Activated CD8-positive, alpha-beta memory T cell treated with anti-CD3 and anti-CD28 coated beads for 36 hours (primary cell): ENCODE data around the gene C1QB. TPM values are rescaled to one million over a fixed set of nuclear protein-coding genes. Genes with fewer than 3 reads are reported as not detected.

Experiments used
- CTCF ChIA-PET: fragments of 350-600 bp; sonication (Branson Sonifier 250); formaldehyde crosslinking; loops from one replicate; lab custom pipeline; 2021; ENCODE audit warnings: antibody characterized with exemption; lab: Charles Lee
- POLR2A ChIA-PET: fragments of 350-600 bp; sonication (Branson Sonifier 250); formaldehyde crosslinking; loops from one replicate; lab custom pipeline; 2021; ENCODE audit warnings: antibody characterized with exemption; lab: Charles Lee
- total RNA-seq, 2 experiments: library from RNA; stranded (reverse); gene quantifications; one replicate each; pipeline ENCODE4 v1.2.3, GENCODE V29; 2021

C1QB gene
- total RNA-seq, 2 experiments from 2014 or later = not detected

DNA sequence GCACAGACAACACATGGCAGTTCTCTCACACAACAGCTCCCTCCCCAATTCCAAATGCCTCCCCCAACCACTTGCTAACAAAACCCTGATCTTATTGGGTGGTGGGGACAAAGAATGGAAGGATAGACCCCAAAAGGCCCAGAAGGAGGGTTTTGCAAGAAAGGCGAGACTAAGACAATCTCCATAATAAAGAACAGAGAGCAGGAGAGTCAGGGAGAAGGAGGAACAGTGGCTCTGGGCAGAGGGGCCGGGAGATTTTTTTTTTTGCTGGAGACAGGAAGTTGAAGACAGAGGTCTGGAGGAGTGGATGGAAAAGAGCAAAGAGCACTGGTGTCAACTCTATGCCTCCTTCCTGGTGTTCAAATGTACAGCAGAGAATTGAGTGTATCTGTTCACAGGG lies 23.1 kb upstream of the C1QB start:
- CTCF ChIA-PET = no interaction called here
- POLR2A ChIA-PET = no interaction called here

DNA sequence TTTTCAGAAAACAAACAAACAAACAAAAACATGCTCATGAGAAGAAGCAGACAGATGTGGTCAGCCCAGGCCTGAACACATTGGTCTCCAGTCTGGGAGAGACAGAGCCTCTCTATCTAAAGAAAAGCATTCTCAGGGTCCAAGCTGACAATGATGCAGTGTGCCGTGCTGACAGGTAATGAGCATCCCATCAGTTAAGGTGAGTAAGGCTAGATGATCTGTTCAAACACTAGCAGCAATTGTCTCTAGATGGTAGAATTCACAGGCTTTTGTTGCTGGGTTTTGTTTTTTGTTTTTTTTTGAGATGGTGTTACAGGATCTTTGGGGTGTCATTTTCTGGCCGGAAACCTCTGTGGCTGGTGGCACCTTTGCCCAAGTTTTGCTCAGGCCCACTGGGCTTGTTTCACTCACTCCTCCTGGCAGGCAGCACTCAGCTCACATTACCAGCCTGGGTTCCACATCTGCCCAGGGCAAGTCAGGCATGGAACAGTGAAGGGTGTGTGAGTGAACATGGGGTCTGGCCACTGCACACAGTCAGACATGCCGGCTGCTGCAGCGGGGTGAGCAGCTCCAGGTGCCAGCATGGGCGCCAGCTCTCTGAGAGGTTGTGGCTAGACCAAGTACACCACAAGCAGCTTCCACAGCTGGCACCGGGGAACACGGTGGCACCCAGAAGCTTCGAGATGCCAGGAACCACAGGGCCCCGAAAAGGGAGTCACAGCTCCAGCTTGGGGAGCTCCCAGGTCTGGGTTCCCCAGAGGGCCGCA lies 19.2 kb upstream of the C1QB start:
- CTCF ChIA-PET = no interaction called here
- POLR2A ChIA-PET = no interaction called here

DNA sequence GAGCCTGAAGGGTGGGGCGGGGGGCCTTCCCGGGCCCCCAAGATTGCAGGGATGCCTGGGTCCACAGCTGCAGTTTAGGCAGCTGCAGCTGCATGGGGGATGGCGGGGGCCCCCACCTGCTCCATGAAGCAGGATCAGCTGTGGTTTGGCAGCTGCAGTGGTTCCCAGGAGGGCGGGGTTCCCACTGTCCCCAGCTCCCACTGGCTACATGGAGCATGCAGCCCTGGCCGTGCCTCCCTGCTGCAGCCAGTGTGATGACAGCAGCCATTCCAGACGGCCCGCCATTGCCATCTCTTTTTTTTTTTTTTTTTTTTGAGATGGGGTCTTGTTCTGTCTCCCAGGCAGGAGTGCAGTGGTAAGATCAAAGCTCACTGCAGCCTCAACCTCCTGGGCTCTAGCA lies 17.6 kb upstream of the C1QB start:
- ChIA-PET POLR2A (no interaction called here), CTCF (no interaction called here)

DNA sequence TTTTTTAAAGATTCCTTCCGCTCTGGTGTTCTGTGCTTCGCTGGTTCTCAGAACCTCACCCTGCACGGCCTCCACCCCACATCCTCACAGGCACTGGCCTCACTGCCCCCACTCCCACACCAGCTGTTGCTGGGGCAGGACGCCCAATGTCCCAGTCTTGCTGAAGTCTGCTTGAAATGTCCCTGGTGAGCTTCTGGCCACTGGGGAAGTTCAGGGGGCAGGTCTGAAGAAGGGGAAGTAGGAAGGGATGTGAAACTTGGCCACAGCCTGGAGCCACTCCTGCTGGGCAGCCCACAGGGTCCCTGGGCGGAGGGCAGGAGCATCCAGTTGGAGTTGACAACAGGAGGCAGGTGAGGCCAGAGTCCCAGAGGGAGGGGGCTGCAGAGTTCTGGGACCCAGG lies 16.7 kb upstream of the C1QB start, which contains the start of gene C1QA:
TSS of gene C1QA (plus strand) at position 276 of the 400 bp plus-strand sequence. CDS start 989 bp downstream, outside the sequence.
- ChIA-PET POLR2A (no interaction called here), CTCF (no interaction called here)

DNA sequence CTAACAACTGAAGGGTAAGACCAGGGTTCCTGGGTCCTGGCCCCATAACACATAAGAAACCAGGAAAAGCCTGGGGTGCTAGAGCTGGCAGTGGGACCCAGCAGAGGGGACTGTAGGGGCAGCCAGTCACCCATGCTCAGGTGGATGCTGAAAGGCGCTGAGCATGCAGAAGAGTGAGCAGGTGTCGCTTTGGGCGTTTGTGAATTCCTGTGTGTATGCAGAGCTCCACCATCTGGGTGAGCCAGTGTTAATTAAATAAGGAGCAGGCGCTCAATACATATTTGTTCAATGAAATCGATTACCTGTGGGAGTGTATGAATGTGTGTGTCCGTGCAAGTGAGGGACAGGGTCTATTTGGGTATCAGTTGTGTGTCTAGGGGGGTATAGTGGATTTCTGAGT lies 16.1 kb upstream of the C1QB start:
- CTCF ChIA-PET = no interaction called here
- POLR2A ChIA-PET = no interaction called here

DNA sequence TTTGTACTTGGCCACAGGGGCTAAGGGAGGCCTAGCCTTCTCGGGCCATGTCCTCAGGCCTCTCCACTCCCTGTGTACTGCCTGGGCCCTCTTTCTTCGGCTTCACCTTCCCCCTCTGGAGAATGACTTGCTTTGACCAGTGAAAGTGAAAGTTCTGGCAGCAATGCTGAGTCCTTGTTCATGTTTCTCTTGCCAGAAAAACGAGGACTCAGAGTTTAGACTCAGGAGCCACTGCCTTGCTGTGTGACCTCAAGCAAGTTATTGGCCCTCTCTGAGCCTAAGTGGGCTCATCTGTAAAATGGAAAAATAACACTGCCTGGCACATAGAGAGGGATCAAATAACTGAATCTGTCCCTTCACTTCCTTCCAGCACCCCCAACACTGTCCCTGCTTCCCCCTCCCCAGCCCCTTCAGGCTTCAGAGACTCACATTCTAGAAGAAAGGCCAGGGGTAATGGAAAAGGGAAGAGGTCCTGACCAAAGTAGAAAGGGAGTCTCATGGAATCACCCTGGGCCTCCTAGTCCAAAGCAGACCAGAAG lies 15.1 kb upstream of the C1QB start:
- ChIA-PET CTCF (no interaction called here), POLR2A (no interaction called here)

DNA sequence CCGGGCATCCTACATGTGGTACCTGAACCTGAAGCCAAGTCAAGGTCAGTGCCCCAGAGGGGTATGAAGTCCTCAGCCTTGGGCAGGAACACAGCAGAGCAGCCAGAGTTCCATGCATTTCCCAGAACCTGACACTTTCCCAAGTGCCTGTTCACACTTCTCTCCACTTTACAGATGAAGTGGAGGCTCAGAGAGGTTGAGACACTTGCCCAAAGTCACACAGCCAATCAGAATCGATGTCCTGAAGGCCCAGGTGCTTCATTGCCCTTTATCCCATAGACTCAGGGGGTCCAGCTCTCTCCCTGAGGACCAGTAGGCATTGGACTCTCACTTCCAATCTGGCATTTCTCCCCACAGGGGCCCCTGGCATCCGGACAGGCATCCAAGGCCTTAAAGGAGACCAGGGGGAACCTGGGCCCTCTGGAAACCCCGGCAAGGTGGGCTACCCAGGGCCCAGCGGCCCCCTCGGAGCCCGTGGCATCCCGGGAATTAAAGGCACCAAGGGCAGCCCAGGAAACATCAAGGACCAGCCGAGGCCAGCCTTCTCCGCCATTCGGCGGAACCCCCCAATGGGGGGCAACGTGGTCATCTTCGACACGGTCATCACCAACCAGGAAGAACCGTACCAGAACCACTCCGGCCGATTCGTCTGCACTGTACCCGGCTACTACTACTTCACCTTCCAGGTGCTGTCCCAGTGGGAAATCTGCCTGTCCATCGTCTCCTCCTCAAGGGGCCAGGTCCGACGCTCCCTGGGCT lies 14.4 kb upstream of the C1QB start:
- ChIA-PET POLR2A (interaction anchor here (0.6 kb wide), 1 partner anchor 484 kb away, joined by 3 read pairs; no protein-coding TSS in a partner anchor), CTCF (no interaction called here)

DNA sequence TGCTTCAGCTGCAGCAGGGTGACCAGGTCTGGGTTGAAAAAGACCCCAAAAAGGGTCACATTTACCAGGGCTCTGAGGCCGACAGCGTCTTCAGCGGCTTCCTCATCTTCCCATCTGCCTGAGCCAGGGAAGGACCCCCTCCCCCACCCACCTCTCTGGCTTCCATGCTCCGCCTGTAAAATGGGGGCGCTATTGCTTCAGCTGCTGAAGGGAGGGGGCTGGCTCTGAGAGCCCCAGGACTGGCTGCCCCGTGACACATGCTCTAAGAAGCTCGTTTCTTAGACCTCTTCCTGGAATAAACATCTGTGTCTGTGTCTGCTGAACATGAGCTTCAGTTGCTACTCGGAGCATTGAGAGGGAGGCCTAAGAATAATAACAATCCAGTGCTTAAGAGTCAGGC lies 13.8 kb upstream of the C1QB start:
- ChIA-PET POLR2A (interaction anchor here (0.6 kb wide), 1 partner anchor 484 kb away, joined by 3 read pairs; no protein-coding TSS in a partner anchor), CTCF (interaction anchor here (0.7 kb wide), 1 partner anchor 223 kb away, joined by 3 read pairs; no protein-coding TSS in a partner anchor)

DNA sequence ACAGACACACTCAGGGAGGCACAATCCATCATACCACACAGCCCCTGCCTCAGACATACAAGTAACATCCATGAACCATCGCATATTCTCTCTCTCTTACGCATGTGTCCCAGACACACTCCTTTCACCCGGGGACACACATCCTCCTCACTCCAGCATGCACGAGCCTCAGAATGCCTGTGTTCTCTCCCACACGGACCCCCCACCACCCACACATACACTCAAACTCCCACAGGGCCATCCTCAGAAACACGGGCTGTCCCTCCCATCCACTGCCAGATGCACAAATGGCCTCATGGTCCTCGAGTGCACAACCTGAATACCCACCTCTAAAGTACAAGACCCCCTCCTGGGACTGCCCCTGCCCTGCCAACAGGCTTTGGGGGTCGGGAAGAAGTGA lies 11.8 kb upstream of the C1QB start:
- ChIA-PET POLR2A (no interaction called here), CTCF (interaction anchor here (0.7 to 2.3 kb wide), 7 partner anchors 21 to 511 kb away, joined by 3 to 9 read pairs (median 3); no protein-coding TSS in a partner anchor)

DNA sequence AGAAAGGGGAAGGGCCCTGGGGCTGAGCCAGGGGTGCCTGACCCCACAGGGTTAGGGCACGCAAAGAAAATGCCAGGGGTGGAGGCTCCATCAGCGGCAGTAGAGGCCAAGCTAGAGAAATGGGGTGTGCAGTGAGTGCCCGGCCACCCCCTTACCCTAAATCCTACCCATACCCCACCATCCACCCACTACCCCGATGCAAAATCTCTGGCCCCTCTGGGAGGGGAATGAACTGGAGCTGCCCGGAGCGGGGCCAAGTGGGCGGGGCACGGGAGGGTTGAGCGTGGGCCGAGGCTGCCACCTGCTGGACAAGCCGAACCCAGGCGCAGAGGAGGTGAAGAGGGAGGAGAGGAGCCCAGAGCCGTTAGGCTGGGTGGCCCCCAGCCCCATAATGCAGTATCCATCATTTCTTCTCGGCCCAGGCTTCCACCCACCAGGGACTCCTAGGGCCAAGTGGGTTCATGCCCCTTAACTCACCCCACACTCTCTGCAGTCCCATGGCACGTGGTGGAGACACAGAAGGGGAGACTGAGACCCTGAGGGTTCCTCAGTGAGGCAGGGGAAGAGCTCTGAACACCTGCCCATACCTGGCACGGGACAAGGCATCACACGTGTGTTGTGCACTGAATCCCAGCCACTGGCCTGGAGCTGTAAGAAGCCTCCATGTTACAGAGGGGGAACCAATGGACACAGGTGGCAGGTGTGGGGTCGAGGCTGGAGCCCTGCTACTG lies 11.0 kb upstream of the C1QB start:
- POLR2A ChIA-PET = no interaction called here
- CTCF ChIA-PET = interaction anchor here (0.7 to 2.3 kb wide), 10 partner anchors 20 to 513 kb away, joined by 3 to 9 read pairs (median 3); no protein-coding TSS in a partner anchor

DNA sequence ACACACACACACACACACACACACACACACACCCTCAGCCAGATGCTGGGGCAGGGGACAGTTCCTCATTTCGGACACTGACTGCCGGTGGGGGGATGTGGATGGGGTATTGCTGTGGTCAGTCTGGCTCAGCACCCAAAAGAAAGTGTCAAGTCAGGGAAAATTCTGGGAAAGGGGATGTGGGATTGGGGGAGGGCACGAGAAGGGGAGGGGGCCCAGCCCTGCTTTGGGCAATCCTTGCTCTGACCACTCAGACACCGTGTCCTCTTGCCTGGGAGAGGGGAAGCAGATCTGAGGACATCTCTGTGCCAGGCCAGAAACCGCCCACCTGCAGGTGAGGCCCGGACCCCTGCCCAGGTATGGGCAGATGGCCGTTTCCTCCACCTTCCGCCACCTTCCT lies 9.7 kb upstream of the C1QB start, which contains the start of gene C1QC:
TSS of gene C1QC (plus strand) at position 253 of the 400 bp plus-strand sequence. CDS start 391 bp downstream, outside the sequence.
- ChIA-PET POLR2A (no interaction called here), CTCF (interaction anchor here (0.6 kb wide), 1 partner anchor 449 kb away, joined by 7 read pairs; no protein-coding TSS in a partner anchor)

DNA sequence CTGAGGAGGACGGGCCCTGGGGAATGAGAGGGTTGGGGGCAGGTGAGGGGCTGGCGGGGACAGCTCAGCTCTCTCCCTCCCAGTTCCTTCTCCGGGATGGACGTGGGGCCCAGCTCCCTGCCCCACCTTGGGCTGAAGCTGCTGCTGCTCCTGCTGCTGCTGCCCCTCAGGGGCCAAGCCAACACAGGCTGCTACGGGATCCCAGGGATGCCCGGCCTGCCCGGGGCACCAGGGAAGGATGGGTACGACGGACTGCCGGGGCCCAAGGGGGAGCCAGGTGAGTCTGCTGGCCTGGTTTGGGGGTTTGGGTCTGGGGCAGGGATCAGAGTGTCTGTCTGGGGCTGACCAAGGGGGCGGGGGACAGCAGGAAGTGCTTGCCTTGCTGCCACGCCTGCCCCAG lies 9.1 kb upstream of the C1QB start:
- POLR2A ChIA-PET = no interaction called here

DNA sequence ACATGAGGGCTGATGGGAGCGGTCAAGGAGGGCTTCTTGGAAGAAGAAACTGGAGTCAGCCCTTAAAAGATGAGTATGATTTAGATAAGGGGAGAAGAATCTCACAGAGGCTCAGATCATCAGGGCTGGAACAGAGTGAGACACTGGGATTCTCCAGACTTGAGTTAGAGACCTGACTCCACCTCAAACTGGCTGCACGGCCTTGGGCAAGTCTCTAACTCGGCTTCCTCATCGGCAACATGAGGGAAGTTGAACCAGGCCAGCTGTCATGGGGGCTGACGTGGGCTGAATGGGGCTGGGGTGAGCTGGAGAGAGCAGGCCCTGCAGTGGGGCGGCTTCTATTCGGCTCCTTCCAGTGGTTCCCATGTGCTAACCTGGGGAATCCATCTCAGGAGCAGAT lies 7.1 kb upstream of the C1QB start:
- CTCF ChIA-PET = interaction anchor here (1.1 kb wide), 1 partner anchor 225 kb away, joined by 6 read pairs; no protein-coding TSS in a partner anchor
- POLR2A ChIA-PET = no interaction called here

More for the DNA sequence above, 9.1 kb upstream of the C1QB start:
- CTCF ChIA-PET = interaction anchor here (0.6 kb wide), 1 partner anchor 449 kb away, joined by 7 read pairs; no protein-coding TSS in a partner anchor

DNA sequence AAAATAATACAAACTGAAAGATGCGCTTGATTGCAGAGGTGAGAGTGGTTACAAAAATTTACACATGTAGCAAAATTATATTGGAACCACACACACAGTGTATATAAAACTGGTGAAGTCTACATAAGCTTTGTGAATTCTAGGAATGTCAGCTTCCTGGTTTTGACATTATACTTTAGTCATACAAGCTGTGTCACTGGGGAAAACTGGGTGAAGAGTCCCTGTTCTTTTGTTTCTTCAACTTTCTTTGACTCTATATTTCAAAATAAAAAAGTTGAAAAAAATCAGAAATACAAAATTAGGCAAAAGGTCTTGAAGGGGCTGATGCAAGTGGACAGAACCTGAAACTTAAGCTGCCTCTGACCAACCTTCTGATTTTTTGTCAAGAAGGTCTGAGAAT lies 6.7 kb upstream of the C1QB start:
- ChIA-PET POLR2A (no interaction called here), CTCF (no interaction called here)

DNA sequence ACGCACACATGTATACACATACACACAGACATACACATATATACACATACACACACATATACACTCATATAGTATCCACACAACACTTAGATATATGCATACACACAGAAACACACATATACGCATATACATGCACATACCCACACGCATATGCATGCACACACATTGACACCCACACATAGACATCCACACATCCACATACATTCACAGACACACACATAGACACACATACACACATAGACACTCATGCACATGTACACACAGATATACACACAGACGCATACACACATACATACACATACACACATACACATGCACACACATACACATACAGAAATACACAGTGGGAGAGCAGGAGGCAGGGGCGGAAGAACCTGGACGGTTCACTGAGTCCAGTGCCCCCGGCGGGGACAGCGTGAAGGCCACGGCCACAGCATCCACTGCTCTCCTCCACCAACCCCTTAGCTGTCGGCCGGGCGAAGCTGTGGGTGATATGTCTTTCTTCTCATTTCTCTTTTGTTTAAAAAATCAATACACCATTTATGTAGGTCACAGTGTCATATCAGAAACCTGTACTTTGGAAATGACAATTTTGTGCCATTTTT lies 2.8 kb upstream of the C1QB start:
- CTCF ChIA-PET = interaction anchor here (1.4 kb wide), 1 partner anchor 13 kb away, joined by 3 read pairs; no protein-coding TSS in a partner anchor
- POLR2A ChIA-PET = no interaction called here

DNA sequence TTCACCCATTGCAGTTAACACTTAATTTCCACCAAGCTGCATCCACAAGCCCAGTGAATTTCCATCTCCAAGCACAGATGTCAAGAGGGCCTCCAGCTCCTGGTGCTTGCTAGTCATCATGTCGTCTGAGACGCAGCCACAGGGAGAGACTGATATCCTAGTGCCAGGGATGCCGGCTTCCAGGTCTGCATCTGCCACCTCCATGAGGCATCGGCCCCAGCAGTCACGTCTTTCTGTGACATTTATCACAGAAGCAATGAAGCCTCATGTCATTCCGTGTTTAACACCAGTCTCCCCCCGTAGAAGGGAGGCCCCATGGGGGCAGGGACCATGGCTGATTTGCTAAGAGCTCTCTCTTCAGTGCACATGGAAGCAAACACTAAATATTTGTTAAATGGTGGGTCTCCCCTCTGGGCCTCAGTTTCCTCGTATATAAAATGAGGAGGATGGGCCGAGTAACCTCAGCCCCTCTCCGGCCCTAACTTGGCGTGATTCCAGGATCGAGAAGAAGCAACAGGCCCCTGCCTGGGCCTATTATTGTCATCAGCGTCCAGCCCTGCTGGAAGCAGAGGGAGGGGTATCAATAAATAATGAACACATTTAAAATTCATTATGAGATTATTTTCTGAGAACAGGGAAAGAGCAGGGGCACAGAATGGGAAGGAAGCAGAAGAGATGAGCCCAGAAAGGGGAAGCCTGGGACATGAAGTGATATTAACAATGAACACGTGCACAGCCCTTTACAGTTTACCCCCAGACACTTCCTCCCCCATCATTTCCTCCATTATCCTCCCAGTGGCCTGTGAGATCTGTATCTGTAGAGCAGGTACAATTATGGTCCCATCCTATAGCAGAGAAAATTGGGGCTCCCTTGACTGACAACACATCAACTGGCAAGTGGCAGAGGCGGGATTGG lies 837 bp upstream of the C1QB start:
- POLR2A ChIA-PET = no interaction called here
- CTCF ChIA-PET = no interaction called here

DNA sequence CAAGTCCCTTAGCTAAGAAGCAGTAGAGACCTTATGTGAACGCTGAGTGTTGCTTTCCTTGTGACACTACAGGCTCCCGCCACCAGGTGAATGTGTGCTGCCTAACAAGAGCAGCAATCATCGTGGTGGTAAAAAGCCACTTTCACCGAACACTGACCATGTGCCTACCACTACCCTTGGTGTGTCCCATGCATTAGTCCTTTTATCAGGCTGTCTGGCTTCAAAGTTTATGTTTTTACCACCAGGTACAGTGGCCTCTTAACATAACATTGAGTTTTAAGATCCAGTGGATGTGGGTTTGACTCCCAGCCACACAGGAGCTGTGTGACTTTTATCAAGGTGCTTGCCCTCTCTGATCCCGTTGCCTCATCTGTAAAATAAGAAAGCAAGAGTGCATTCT lies 1.7 kb downstream of the C1QB start:
- ChIA-PET POLR2A (no interaction called here), CTCF (no interaction called here)
